SK-N-SH (cell line): ENCODE data around the gene RGS17. TPM values are rescaled to one million over a fixed set of nuclear protein-coding genes. Genes with fewer than 3 reads are reported as not detected.
"Not testable (repeated sequence)": the region's sequence is repeated elsewhere in the genome, so short reads cannot be mapped to it uniquely, and the experiment has no call there.

Source experiments
- CTCF ChIA-PET: fragments of 300-600, 350-600 bp; formaldehyde crosslinking; extraction: SDS; loops from one replicate; lab custom pipeline; 2021; lab: Yijun Ruan, JAX
- POLR2A ChIA-PET: fragments of 350-600 bp; sonication (Branson Sonifier 250); formaldehyde crosslinking; extraction: SDS; loops from one replicate; lab custom pipeline; 2020; ENCODE audit warnings: antibody characterized with exemption, inconsistent platforms; lab: Yijun Ruan, JAX
- DNase-seq: peaks from one replicate; pipeline ENCODE4 v3.0.0; 2012
- H2AFZ ChIP-seq: fragments of 200-600 bp; sonication (generic); 2 replicates; pipeline ENCODE4 v1.8.1; 2016; ENCODE audit warnings: antibody characterized with exemption, mild to moderate bottlenecking, low read depth
- H3F3A ChIP-seq: fragments of 200-600 bp; sonication (generic); replicated peaks from 2 replicates; pipeline ENCODE3; 2016; ENCODE audit warnings: antibody characterized with exemption, mild to moderate bottlenecking; ENCODE audit not compliant: insufficient read depth
- H3K27ac ChIP-seq, 2 experiments: fragments of 200-500 bp in 1 of 2; fragments of 200-600 bp in 1 of 2; sonication (Bioruptor generic) in 1 of 2; sonication (generic), shearing (Covaris generic) in 1 of 2; 2 replicates each; pipeline versions ENCODE4 v1.5.1 to v1.6.1; 2014 to 2016; ENCODE audit warnings: low read depth in 2 of 2, inconsistent platforms in 1 of 2, low read length in 1 of 2, mild to moderate bottlenecking in 1 of 2, mixed read lengths in 1 of 2
- H3K27me3 ChIP-seq: fragments of 200-600 bp; sonication (generic), shearing (Covaris generic); 2 replicates; pipeline ENCODE4 v1.6.1; 2016; ENCODE audit warnings: mixed run types; ENCODE audit not compliant: insufficient read depth
- H3K36me3 ChIP-seq, 2 experiments: fragments of 200-500 bp in 1 of 2; fragments of 200-600 bp in 1 of 2; sonication (Bioruptor generic) in 1 of 2; sonication (generic) in 1 of 2; replicated peaks in 1 of 2; 2 replicates each; pipeline versions ENCODE3 to v1.5.1; 2014 to 2016; ENCODE audit warnings: low read length in 1 of 2, mild to moderate bottlenecking in 1 of 2; ENCODE audit not compliant: insufficient read depth in 2 of 2, control insufficient read depth in 1 of 2
- H3K4me1 ChIP-seq, 2 experiments: fragments of 200-500 bp in 1 of 2; fragments of 200-600 bp in 1 of 2; sonication (Bioruptor generic) in 1 of 2; sonication (generic), shearing (Covaris generic) in 1 of 2; 2 replicates each; pipeline versions ENCODE4 v1.5.1 to v1.6.1; 2014 to 2016; ENCODE audit warnings: low read depth in 1 of 2, low read length in 1 of 2, mixed run types in 1 of 2; ENCODE audit not compliant: insufficient read depth in 2 of 2, control insufficient read depth in 1 of 2
- H3K4me2 ChIP-seq: fragments of 200-600 bp; sonication (generic), shearing (Covaris generic); 2 replicates; pipeline ENCODE4 v1.6.1; 2017; ENCODE audit warnings: mixed run types
- H3K4me3 ChIP-seq, 2 experiments: fragments of 200-500 bp in 1 of 2; fragments of 200-600 bp in 1 of 2; sonication (Bioruptor generic) in 1 of 2; sonication (generic), shearing (Covaris generic) in 1 of 2; 2 replicates each; pipeline versions ENCODE4 v1.5.1 to v1.8.1; 2014 to 2016; ENCODE audit warnings: low read depth in 2 of 2, inconsistent platforms in 1 of 2, low read length in 1 of 2, mild to moderate bottlenecking in 1 of 2, mixed read lengths in 1 of 2, moderate library complexity in 1 of 2
- H3K79me2 ChIP-seq: fragments of 200-600 bp; sonication (generic); 2 replicates; pipeline ENCODE4 v1.8.1; 2017; ENCODE audit warnings: mild to moderate bottlenecking; ENCODE audit not compliant: insufficient read depth
- H3K9ac ChIP-seq: fragments of 200-600 bp; sonication (generic); 2 replicates; pipeline ENCODE4 v1.6.1; 2017; ENCODE audit warnings: mixed run types
- H3K9me2 ChIP-seq: fragments of 200-600 bp; sonication (generic); 2 replicates; pipeline ENCODE4 v1.6.1; 2017; ENCODE audit warnings: mixed run types
- H3K9me3 ChIP-seq: fragments of 200-600 bp; sonication (generic); 2 replicates; pipeline ENCODE4 v1.6.1; 2017; ENCODE audit warnings: mixed run types, mild to moderate bottlenecking, moderate library complexity
- H4K20me1 ChIP-seq: fragments of 200-600 bp; sonication (generic); 2 replicates; pipeline ENCODE4 v1.6.1; 2017; ENCODE audit warnings: mild to moderate bottlenecking, mixed run types; ENCODE audit not compliant: insufficient read depth
- ELF1 ChIP-seq: IDR thresholded peaks from 2 replicates; pipeline ENCODE4 v1.4.0; 2012
- FOXJ3 ChIP-seq: sonication (generic); formaldehyde crosslinking; IDR thresholded peaks from 2 replicates; pipeline ENCODE4 v1.5.1; 2020; ENCODE audit warnings: mild to moderate bottlenecking, missing genetic modification reagents
- JUND ChIP-seq: IDR thresholded peaks from 2 replicates; pipeline ENCODE4 v1.4.0; 2012
- MEF2A ChIP-seq: IDR thresholded peaks from 2 replicates; pipeline ENCODE4 v1.4.0; 2012; ENCODE audit warnings: low read depth, borderline replicate concordance
- MXI1 ChIP-seq: IDR thresholded peaks from 2 replicates; pipeline ENCODE4 v1.6.1; 2012; ENCODE audit warnings: mild to moderate bottlenecking, low read depth, low read length, improper control_type of control experiment
- NRF1 ChIP-seq: IDR thresholded peaks from 2 replicates; pipeline ENCODE4 v1.6.1; 2012; ENCODE audit warnings: low read depth, mild to moderate bottlenecking, low read length
- POLR2AphosphoS5 ChIP-seq: IDR thresholded peaks from 2 replicates; pipeline ENCODE4 v1.6.1; 2012; ENCODE audit warnings: low read depth, low read length
- RAD21 ChIP-seq: IDR thresholded peaks from 2 replicates; pipeline ENCODE4 v1.6.1; 2012; ENCODE audit warnings: mild to moderate bottlenecking, low read length
- SIN3A ChIP-seq: IDR thresholded peaks from 2 replicates; pipeline ENCODE4 v1.6.1; 2012; ENCODE audit warnings: low read depth, mild to moderate bottlenecking, low read length, moderate library complexity, borderline replicate concordance
- WGBS: methylation state at CpG from one replicate; pipeline ENCODE4 v1.1.6; 2017; ENCODE audit warnings: low lambda C conversion rate; 5-methylcytosine and 5-hydroxymethylcytosine counted together
- polyA plus RNA-seq, 3 experiments: library from polyadenylated mRNA; depleted of rRNA; stranded (reverse); fragments of >200 nt; gene quantifications; 2 replicates each; pipeline ENCODE4 v1.2.3, GENCODE V29; 2012
- TF ChIP-seq, protein P1 (sequence below): IDR thresholded peaks from 2 replicates; pipeline ENCODE4 v1.4.0; 2012; ENCODE audit warnings: low read depth, borderline replicate concordance
- TF ChIP-seq, protein P2 (sequence below): fragments of 200-600 bp; sonication (generic); IDR thresholded peaks from 2 replicates; pipeline ENCODE4 v1.6.1; 2017; ENCODE audit warnings: antibody characterized with exemption, mild to moderate bottlenecking, moderate library complexity

Gene RGS17
- polyA plus RNA-seq, 1 of the 3 experiments (the other 2 are of a cell fraction) = 1.4 TPM

DNA sequence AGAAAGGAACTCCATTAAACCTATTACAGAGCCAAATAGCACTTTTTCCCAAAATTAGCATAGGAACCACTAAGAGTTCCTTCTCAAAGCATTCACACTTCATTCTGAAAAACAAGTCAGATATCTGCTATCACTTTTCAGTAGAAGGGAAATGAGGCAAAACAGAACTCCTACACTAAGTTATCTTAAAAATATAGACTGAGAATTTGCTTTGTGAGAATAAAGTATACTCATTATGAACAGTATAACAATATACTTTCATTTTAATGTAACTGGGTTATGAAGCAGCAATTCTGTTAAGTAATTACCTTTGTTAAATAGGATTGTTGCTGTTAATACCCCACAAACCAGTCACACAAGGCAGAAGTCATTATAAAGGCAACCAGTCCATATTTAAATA, 137.2 kb downstream of the RGS17 start (continued):
- TF ChIP-seq, protein P1, sequence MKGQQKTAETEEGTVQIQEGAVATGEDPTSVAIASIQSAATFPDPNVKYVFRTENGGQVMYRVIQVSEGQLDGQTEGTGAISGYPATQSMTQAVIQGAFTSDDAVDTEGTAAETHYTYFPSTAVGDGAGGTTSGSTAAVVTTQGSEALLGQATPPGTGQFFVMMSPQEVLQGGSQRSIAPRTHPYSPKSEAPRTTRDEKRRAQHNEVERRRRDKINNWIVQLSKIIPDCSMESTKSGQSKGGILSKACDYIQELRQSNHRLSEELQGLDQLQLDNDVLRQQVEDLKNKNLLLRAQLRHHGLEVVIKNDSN = no peak
- TF ChIP-seq RAD21 (no peak), FOXJ3 (CRISPR knock-in tag) (no peak), JUND (no peak)

DNA sequence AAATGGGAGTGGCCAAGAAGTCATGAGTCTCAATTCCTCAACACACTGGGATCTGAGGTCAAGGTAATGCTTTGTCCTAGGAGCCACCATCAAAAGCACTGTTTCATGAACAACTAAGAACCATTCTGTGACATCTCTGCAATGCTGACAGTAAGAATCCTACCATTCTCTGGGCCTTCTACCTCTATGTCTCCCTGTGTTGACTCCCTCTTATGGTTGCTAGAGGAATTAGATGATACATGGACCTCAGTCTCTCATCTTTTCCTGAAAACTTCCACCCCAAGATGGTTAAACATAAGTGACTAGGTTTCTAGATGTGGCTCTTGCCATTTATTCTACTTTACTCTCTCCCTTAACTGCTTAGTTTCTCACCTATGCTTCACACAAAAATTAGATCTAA, 137.7 kb downstream of the RGS17 start:
- CTCF ChIA-PET = no interaction called here
- H2AFZ ChIP-seq = no peak overlapping the region
- peaks cover 32% of the 10 kb centered on the region for H3F3A ChIP-seq
- H3K4me3 ChIP-seq = no peak overlapping the region
- POLR2A ChIA-PET = no interaction called here
- H3K4me1 ChIP-seq = no peaks in the 10 kb centered on the region; a peak in 1 of 4 replicates
- H3K9me3 ChIP-seq = no peaks in the 10 kb centered on the region
- H3K4me2 ChIP-seq = no peak overlapping the region
- H3K9me2 ChIP-seq = no peaks in the 10 kb centered on the region
- H3K9ac ChIP-seq = no peak overlapping the region
- DNase-seq = peak; percentile 28
- peaks cover 14% of the 10 kb centered on the region; the same call in 1 of the 2 replicates for H4K20me1 ChIP-seq
- no peaks in the 10 kb centered on the region for H3K27me3 ChIP-seq
- peaks cover 87% of the 10 kb centered on the region for H3K79me2 ChIP-seq
- no peak overlapping the region for H3K27ac ChIP-seq
- no peak for TF ChIP-seq MXI1
- TF ChIP-seq, protein P2, sequence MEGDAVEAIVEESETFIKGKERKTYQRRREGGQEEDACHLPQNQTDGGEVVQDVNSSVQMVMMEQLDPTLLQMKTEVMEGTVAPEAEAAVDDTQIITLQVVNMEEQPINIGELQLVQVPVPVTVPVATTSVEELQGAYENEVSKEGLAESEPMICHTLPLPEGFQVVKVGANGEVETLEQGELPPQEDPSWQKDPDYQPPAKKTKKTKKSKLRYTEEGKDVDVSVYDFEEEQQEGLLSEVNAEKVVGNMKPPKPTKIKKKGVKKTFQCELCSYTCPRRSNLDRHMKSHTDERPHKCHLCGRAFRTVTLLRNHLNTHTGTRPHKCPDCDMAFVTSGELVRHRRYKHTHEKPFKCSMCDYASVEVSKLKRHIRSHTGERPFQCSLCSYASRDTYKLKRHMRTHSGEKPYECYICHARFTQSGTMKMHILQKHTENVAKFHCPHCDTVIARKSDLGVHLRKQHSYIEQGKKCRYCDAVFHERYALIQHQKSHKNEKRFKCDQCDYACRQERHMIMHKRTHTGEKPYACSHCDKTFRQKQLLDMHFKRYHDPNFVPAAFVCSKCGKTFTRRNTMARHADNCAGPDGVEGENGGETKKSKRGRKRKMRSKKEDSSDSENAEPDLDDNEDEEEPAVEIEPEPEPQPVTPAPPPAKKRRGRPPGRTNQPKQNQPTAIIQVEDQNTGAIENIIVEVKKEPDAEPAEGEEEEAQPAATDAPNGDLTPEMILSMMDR = peak; percentile 27
- peaks cover 78 to 80% of the 10 kb centered on the region in 2 experiments for H3K36me3 ChIP-seq

DNA sequence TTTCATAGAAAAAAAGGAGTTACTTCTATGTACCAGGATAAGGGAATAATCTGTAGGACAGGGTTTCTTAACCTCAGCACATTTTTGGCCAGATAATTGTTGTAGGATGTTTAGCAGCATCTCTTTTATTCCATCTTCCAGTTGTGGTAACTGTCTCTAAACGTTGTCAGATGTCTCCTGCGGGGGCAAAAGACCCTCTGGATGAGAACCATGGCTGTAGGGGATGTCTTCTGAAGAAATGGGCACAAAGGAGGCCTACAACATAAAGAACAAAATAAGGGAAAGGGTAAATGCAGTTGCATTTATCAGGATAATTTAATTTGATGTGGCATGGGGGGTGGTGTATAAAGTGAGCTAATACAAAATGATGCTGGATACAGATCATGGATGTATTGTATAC, 144.1 kb downstream of the RGS17 start:
- H3K79me2 ChIP-seq = peaks cover 69% of the 10 kb centered on the region
- CTCF ChIA-PET = interaction anchor here (1.2 kb wide), 1 partner anchor 32 kb away, joined by 4 read pairs; no protein-coding TSS in a partner anchor
- no peak for TF ChIP-seq NRF1
- TF ChIP-seq MEF2A = no peak
- TF ChIP-seq POLR2AphosphoS5 = no peak
- no peak for TF ChIP-seq SIN3A
- no peak for TF ChIP-seq ELF1

DNA sequence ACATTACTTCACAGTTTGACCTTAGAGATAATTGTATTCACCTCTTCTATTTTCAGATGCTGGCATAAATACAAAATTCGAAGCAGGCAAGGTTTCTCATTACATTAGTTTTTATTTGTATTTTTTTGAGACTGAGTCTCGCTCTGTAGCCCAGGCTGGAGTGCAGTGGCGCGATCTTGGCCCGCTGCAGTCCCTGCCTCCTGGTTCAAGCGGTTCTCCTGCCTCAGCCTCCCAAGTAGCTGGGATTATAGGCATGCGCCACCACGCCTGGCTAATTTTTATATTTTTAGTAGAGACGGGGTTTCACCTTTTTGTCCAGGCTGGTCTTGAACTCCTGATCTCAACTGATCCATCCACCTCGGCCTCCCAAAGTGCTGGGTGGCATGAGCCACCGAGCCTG, 145.8 kb downstream of the RGS17 start:
- DNase-seq, H3K27me3 ChIP-seq, H3K9me3 ChIP-seq, H3K4me3 ChIP-seq, POLR2A ChIA-PET, H3K9me2 ChIP-seq, H2AFZ ChIP-seq: not testable (repeated sequence)
- WGBS = 87% methylated on average over 11 of the region's 11 CpGs
- H3K4me2 ChIP-seq = peak overlapping the region; percentile 97
- H3F3A ChIP-seq = peaks cover 17% of the 10 kb centered on the region
- CTCF ChIA-PET = interaction anchor here (0.6 kb wide), 1 partner anchor 11 kb away, joined by 3 read pairs; no protein-coding TSS in a partner anchor
- H3K27ac ChIP-seq = peak overlapping the region in 1 of 2 experiments; percentile 95; a peak in 1 of 4 replicates
- H4K20me1 ChIP-seq = peaks cover 17% of the 10 kb centered on the region
- H3K4me1 ChIP-seq = peaks cover 0 to 10% of the 10 kb centered on the region in 2 experiments; a peak in 2 of 4 replicates
- H3K36me3 ChIP-seq = peaks cover 7 to 13% of the 10 kb centered on the region in 2 experiments
- peaks cover 69% of the 10 kb centered on the region for H3K79me2 ChIP-seq
- H3K9ac ChIP-seq = peak overlapping the region; percentile 98; the same call in 1 of the 2 replicates

More for the DNA sequence above, 144.1 kb downstream of the RGS17 start:
- peaks cover 0 to 8% of the 10 kb centered on the region in 2 experiments; a peak in 2 of 4 replicates for H3K4me1 ChIP-seq
- POLR2A ChIA-PET = interaction anchor here (0.7 kb wide), 1 partner anchor 10 kb away, joined by 3 read pairs; no protein-coding TSS in a partner anchor
- DNase-seq = no peak
- H3F3A ChIP-seq = peaks cover 19% of the 10 kb centered on the region
- no peaks in the 10 kb centered on the region for H3K9me2 ChIP-seq
- H3K9me3 ChIP-seq = no peaks in the 10 kb centered on the region
- no peak overlapping the region for H3K27ac ChIP-seq
- H3K4me3 ChIP-seq = no peak overlapping the region
- H3K27me3 ChIP-seq = no peaks in the 10 kb centered on the region
- WGBS = 98% methylated on average over 2 of the region's 2 CpGs
- H3K9ac ChIP-seq = no peak overlapping the region
- peaks cover 19 to 23% of the 10 kb centered on the region in 2 experiments for H3K36me3 ChIP-seq
- H2AFZ ChIP-seq = no peak overlapping the region
- H4K20me1 ChIP-seq = peaks cover 7% of the 10 kb centered on the region
- H3K4me2 ChIP-seq = no peak overlapping the region
